Fibroblast of the aortic adventitia (primary cell): ENCODE measurements around the gene PRKCA. TPM values are rescaled to one million over a fixed set of nuclear protein-coding genes. Genes with fewer than 3 reads are reported as not detected.

ENCODE experiments used
- DNase-seq: peaks from one replicate; pipeline ENCODE4 v3.0.0-alpha.2; 2010; ENCODE audit warnings: low read depth
- H3K4me3 ChIP-seq: 2 replicates; pipeline ENCODE4 v1.5.1; 2011; ENCODE audit warnings: low read depth, mild to moderate bottlenecking, control low read depth, low read length, moderate library complexity
- total RNA-seq: library from RNA; depleted of rRNA; stranded (reverse); fragments of >200 nt; gene quantifications from 2 replicates; pipeline ENCODE4 v1.2.3, GENCODE V29; 2012; ENCODE audit warnings: low replicate concordance
- TF ChIP-seq, protein P1 (sequence below): IDR thresholded peaks from 2 replicates; pipeline ENCODE4 v1.5.1; 2011; ENCODE audit warnings: mild to moderate bottlenecking, low read length, control low read depth, inconsistent platforms; ENCODE audit not compliant: insufficient read depth

PRKCA gene
- total RNA-seq, 1 donor, result 43.7 TPM

DNA sequence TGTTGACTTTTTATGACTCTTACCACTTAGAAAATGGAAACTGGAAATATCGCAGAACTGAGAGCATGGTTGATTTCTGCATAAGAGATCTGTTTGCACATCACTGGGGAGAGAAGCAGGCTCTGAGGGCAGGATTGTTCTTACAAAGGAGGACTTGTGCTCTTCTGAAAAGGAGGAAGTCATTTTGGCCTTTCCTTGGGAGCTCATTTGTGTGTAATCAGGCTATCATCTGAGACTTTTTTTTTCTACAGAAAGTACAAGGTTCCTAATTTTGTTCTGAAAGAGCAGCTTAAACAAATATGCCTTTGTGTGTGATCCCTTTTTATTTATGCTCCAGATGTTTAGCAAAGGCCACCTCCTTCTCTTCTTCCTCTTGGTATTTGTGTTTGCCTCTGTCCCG, 386.8 kb downstream of the PRKCA start:
- no peak overlapping the region for H3K4me3 ChIP-seq
- DNase-seq, result no peak
- TF ChIP-seq, protein P1, sequence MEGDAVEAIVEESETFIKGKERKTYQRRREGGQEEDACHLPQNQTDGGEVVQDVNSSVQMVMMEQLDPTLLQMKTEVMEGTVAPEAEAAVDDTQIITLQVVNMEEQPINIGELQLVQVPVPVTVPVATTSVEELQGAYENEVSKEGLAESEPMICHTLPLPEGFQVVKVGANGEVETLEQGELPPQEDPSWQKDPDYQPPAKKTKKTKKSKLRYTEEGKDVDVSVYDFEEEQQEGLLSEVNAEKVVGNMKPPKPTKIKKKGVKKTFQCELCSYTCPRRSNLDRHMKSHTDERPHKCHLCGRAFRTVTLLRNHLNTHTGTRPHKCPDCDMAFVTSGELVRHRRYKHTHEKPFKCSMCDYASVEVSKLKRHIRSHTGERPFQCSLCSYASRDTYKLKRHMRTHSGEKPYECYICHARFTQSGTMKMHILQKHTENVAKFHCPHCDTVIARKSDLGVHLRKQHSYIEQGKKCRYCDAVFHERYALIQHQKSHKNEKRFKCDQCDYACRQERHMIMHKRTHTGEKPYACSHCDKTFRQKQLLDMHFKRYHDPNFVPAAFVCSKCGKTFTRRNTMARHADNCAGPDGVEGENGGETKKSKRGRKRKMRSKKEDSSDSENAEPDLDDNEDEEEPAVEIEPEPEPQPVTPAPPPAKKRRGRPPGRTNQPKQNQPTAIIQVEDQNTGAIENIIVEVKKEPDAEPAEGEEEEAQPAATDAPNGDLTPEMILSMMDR, result no peak

DNA sequence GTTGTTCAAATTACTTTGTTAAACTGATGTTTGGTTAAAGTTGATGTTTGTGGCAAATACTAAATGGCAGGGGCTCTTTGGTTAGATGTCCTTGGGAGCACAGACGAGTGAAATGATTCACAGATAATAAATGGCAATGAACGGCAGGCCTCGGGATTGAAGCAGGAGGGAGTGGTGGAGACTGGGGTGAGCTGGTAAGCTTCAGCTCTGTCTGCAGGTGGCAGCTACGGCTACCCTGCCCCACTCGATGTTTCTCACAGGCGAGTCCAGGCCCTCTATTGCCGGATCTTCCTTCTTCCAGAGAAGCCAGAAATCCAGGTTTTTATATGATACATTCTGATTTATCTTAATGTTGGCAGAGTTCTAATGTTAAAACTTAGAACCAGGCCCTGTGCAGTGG, 387.8 kb downstream of the PRKCA start:
- H3K4me3 ChIP-seq, result no peak overlapping the region
- TF ChIP-seq, protein P1, result no peak
- no peak for DNase-seq

DNA sequence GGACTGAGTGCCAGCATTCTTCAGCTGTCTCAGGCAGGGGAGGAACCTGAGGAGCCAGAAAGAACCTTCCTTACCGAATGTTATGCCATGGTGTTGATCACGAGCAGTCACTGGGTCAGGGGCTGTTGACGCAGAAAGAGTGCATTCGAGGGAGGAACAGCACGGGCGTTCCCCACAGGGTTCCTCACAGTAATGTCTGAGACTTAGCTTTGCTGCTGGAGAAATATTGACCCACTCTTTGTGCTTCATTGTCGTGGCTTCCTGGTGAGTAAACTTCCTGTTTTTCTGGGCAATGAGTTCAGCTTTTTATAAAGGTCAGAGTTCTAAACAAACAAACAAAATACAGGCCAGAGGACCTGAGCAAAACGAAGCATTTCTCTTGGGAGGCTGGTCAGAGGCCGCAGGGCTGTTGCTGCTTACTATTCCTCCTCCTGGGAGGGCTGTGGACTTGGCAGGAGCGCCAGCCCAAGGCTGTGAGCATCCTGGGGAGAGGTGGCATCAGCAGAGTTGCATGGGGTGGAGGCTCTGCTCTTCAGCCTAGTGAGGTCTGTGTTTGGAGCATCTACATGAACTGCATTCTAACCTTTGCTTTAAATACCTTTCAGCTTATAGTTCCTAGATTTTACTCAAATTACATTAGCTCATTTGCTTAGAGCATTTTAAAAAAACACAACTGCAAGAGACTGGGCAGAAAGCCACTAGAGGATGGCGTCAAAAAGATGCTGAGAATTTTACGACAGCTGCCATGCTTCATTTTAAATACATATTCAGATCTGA, 389.4 kb downstream of the PRKCA start:
- TF ChIP-seq, protein P1, result no peak
- peak; percentile 26 for DNase-seq
- H3K4me3 ChIP-seq, result no peak overlapping the region

- TF ChIP-seq, protein P1, result no peak
- DNase-seq, result no peak
- H3K4me3 ChIP-seq, result no peak overlapping the region
Measured at GRCh38 chr17:66692421-66692690, 389.9 kb downstream of the PRKCA start.

DNA sequence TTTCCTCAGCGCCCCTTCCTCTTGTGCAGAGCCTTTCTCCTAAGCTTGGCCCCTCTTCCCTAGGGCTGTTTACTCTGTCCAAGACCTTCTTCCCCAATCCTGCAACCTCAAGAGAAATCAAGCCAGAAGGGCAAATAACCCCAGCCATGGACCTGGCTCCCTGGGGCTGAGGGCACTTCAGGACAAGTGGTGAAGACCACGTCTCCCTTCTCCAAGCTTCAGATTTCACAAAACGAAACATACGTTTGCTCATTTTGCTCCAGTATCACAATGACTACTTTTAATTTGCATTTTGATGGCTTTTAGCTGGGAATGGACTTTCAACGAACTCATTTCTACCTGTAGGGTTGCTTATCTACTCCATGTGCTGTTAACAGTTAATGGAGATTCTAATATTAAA, 392.7 kb downstream of the PRKCA start:
- no peak overlapping the region for H3K4me3 ChIP-seq
- DNase-seq, result no peak

DNA sequence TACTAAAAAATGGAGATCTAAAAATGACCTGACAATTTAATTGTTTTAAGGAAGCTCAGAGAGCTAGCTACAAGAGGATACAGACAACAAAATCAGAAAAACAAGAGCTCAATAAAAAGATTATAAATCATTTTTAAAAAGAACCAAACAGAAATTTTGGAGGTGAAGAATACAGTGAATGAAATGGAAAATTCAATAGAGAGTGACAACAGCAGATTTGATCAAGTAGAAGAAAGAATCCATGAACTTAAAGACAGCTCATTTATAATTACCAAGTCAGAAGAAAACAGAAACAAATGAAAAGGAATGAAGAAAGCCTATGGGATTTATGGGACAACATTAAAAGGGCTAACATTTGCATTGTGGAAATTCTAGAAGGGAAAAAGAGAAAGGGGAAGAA, 395.9 kb downstream of the PRKCA start:
- no peak for DNase-seq
- TF ChIP-seq, protein P1, result no peak
- no peak overlapping the region for H3K4me3 ChIP-seq

More for the DNA sequence above, 392.7 kb downstream of the PRKCA start:
- TF ChIP-seq, protein P1, result no peak

- TF ChIP-seq, protein P1, result no peak
- no peak overlapping the region for H3K4me3 ChIP-seq
- DNase-seq, result no peak
Measured at GRCh38 chr17:66701462-66701861, 399.0 kb downstream of the PRKCA start.
